HEK293 (cell line): Measurements from ENCODE around the gene CTTN.

ENCODE experiments used
- CTCF ChIA-PET: fragments of 350-600 bp; formaldehyde crosslinking; extraction: SDS; loops from one replicate; lab custom pipeline; 2021; ENCODE audit warnings: antibody characterized with exemption; lab: Yijun Ruan, JAX
- POLR2A ChIA-PET: fragments of 300-600 bp; formaldehyde crosslinking; extraction: SDS; loops from one replicate; lab custom pipeline; 2020; ENCODE audit warnings: antibody characterized with exemption, inconsistent platforms; lab: Yijun Ruan, JAX
- H3K27ac ChIP-seq: fragments of 200-500 bp; sonication (Bioruptor generic); 2 replicates; pipeline ENCODE4 v1.5.1; 2014; ENCODE audit warnings: low read depth, low read length, control low read depth, inconsistent platforms; ENCODE audit errors: extremely low read depth
- H3K36me3 ChIP-seq, 2 experiments: fragments of 200-500 bp in 1 of 2; sonication (Bioruptor generic) in 1 of 2; 1 replicate in 1 of 2; 2 replicates in 1 of 2; pipeline ENCODE4 v1.5.1; 2014 to 2017; ENCODE audit warnings: inconsistent platforms in 2 of 2, low read length in 2 of 2; ENCODE audit not compliant: control insufficient read depth in 2 of 2, insufficient read depth in 1 of 2
- H3K4me1 ChIP-seq: fragments of 200-500 bp; sonication (Bioruptor generic); 2 replicates; pipeline ENCODE4 v1.5.1; 2014; ENCODE audit warnings: mild to moderate bottlenecking, low read length, inconsistent platforms; ENCODE audit not compliant: control insufficient read depth, insufficient read depth
- H3K4me3 ChIP-seq: 2 replicates; pipeline ENCODE4 v1.5.1; 2011; ENCODE audit warnings: low read depth, mild to moderate bottlenecking, control low read depth, low read length, moderate library complexity
- H3K9me3 ChIP-seq: fragments of 200-500 bp; sonication (Bioruptor generic); 2 replicates; pipeline ENCODE4 v1.5.1; 2014; ENCODE audit warnings: low read depth, low read length, inconsistent platforms; ENCODE audit not compliant: control insufficient read depth, insufficient read depth
- AEBP2 ChIP-seq: fragments of 450-650 bp; formaldehyde crosslinking; IDR thresholded peaks from 2 replicates; pipeline ENCODE4 v1.5.1; 2016; ENCODE audit warnings: missing biosample characterization, missing genetic modification characterization, borderline replicate concordance
- GLIS1 ChIP-seq: fragments of 450-650 bp; formaldehyde crosslinking; IDR thresholded peaks from 2 replicates; pipeline ENCODE4 v1.5.1; 2016; ENCODE audit warnings: missing biosample characterization, missing genetic modification characterization
- HOXA7 ChIP-seq: sonication (generic); formaldehyde crosslinking; IDR thresholded peaks from 2 replicates; pipeline ENCODE4 v1.8.1; 2022; ENCODE audit warnings: missing genetic modification reagents, borderline replicate concordance
- INSM2 ChIP-seq: fragments of 450-650 bp; formaldehyde crosslinking; IDR thresholded peaks from 2 replicates; pipeline ENCODE4 v1.5.1; 2016; ENCODE audit warnings: missing biosample characterization, missing genetic modification characterization
- SP2 ChIP-seq: fragments of 450-650 bp; formaldehyde crosslinking; IDR thresholded peaks from 2 replicates; pipeline ENCODE4 v1.5.1; 2016; ENCODE audit warnings: missing biosample characterization, missing genetic modification characterization
- ZNF114 ChIP-seq: fragments of 450-650 bp; formaldehyde crosslinking; IDR thresholded peaks from 2 replicates; pipeline ENCODE4 v1.5.0; 2017; ENCODE audit warnings: missing biosample characterization, missing genetic modification characterization
- ZNF121 ChIP-seq: fragments of 450-650 bp; formaldehyde crosslinking; IDR thresholded peaks from 2 replicates; pipeline ENCODE4 v1.5.1; 2016; ENCODE audit warnings: missing biosample characterization, missing genetic modification characterization
- ZNF133 ChIP-seq: fragments of 450-650 bp; formaldehyde crosslinking; IDR thresholded peaks from 2 replicates; pipeline ENCODE4 v1.5.1; 2016; ENCODE audit warnings: missing biosample characterization, missing genetic modification characterization
- ZNF354C ChIP-seq: fragments of 450-650 bp; formaldehyde crosslinking; IDR thresholded peaks from 2 replicates; pipeline ENCODE4 v1.5.1; 2016; ENCODE audit warnings: missing biosample characterization, missing genetic modification characterization, low read depth, borderline replicate concordance
- ZNF394 ChIP-seq: fragments of 450-650 bp; formaldehyde crosslinking; IDR thresholded peaks from 2 replicates; pipeline ENCODE4 v1.5.1; 2016; ENCODE audit warnings: missing biosample characterization, missing genetic modification characterization, mild to moderate bottlenecking, moderate library complexity, borderline replicate concordance
- ZNF426 ChIP-seq: fragments of 450-650 bp; formaldehyde crosslinking; IDR thresholded peaks from 2 replicates; pipeline ENCODE4 v1.5.1; 2017; ENCODE audit warnings: missing biosample characterization, missing genetic modification characterization, mild to moderate bottlenecking, inconsistent platforms, moderate library complexity
- ZNF48 ChIP-seq: fragments of 450-650 bp; formaldehyde crosslinking; IDR thresholded peaks from 2 replicates; pipeline ENCODE4 v1.5.1; 2016; ENCODE audit warnings: missing biosample characterization, missing genetic modification characterization
- ZNF664 ChIP-seq: fragments of 450-650 bp; formaldehyde crosslinking; IDR thresholded peaks from 2 replicates; pipeline ENCODE4 v1.5.1; 2016; ENCODE audit warnings: missing biosample characterization, missing genetic modification characterization
- ZSCAN30 ChIP-seq: fragments of 450-650 bp; IDR thresholded peaks from 2 replicates; pipeline ENCODE4 v1.5.1; 2018; ENCODE audit warnings: missing biosample characterization, mild to moderate bottlenecking, missing genetic modification characterization, moderate library complexity
- TF ChIP-seq, protein P1 (sequence below): fragments of 450-650 bp; formaldehyde crosslinking; IDR thresholded peaks from 2 replicates; pipeline ENCODE4 v1.5.1; 2016; ENCODE audit warnings: missing biosample characterization, missing genetic modification characterization
- TF ChIP-seq, protein P2 (sequence below): fragments of 450-650 bp; formaldehyde crosslinking; IDR thresholded peaks from 2 replicates; pipeline ENCODE4 v1.5.1; 2016; ENCODE audit warnings: missing biosample characterization, missing genetic modification characterization
- TF ChIP-seq, protein P3 (sequence below): fragments of 450-650 bp; formaldehyde crosslinking; IDR thresholded peaks from 2 replicates; pipeline ENCODE4 v1.5.1; 2016; ENCODE audit warnings: missing biosample characterization, missing genetic modification characterization, low read depth

CTTN gene

DNA sequence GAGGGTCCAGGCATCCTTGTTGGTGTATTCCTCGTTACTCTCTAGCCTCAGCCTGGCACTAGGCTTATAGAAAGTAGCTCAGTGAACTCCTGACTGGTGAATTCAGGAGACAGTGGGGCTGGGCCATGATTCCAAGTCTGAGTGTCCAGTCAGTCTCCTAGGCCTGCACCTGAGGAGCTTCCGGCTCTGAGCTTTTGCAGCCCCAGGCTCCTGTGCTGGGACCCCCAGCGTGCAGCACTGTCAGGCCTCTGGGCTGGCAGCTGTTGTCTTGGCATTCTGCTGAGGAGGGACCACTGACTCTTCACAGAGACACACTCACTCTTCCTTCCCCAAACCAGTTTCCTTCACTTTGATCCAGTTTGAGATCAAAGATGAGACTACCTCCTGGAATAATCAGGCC is 82.4 kb downstream of the CTTN start:
- TF ChIP-seq SP2 = no peak
- no peak for TF ChIP-seq ZNF114 (tag by site-specific recombination)
- TF ChIP-seq ZNF354C (tag by site-specific recombination) = no peak
- no peak for TF ChIP-seq ZSCAN30 (tag by site-specific recombination)
- no peak for TF ChIP-seq ZNF426 (tag by site-specific recombination)
- TF ChIP-seq, protein P1, sequence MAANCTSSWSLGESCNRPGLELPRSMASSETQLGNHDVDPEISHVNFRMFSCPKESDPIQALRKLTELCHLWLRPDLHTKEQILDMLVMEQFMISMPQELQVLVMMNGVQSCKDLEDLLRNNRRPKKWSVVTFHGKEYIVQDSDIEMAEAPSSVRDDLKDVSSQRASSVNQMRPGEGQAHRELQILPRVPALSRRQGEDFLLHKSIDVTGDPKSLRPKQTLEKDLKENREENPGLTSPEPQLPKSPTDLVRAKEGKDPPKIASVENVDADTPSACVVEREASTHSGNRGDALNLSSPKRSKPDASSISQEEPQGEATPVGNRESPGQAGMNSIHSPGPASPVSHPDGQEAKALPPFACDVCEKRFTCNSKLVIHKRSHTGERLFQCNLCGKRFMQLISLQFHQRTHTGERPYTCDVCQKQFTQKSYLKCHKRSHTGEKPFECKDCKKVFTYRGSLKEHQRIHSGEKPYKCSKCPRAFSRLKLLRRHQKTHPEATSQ (tag by site-specific recombination) = no peak
- no peak for TF ChIP-seq ZNF48
- TF ChIP-seq ZNF133 = no peak
- TF ChIP-seq ZNF394 (tag by site-specific recombination) = no peak
- no peak for TF ChIP-seq ZNF121 (tag by site-specific recombination)
- TF ChIP-seq GLIS1 (tag by site-specific recombination) = no peak
- Histone ChIP-seq H3K27ac (no peak overlapping the region), H3K9me3 (no peaks in the 10 kb centered on the region), H3K36me3 (no peaks in the 10 kb centered on the region), H3K4me1 (no peaks in the 10 kb centered on the region), H3K4me3 (no peak overlapping the region)
- POLR2A ChIA-PET = no interaction called here
- CTCF ChIA-PET = interaction anchor here (0.8 to 1.5 kb wide), 2 partner anchors 10 to 13 kb away, joined by 3 to 5 read pairs; no protein-coding TSS in a partner anchor

GRCh38 chr11:70481625-70482528 is 83.5 kb downstream of the CTTN start:
- POLR2A ChIA-PET = no interaction called here
- no peaks in the 10 kb centered on the region for H3K9me3 ChIP-seq
- no peaks in the 10 kb centered on the region for H3K36me3 ChIP-seq
- H3K27ac ChIP-seq = no peak overlapping the region
- CTCF ChIA-PET = interaction anchor here (0.9 to 1.6 kb wide), 3 partner anchors 14 to 317 kb away, joined by 4 to 5 read pairs (median 5); no protein-coding TSS in a partner anchor
- H3K4me3 ChIP-seq = no peak overlapping the region
- no peaks in the 10 kb centered on the region for H3K4me1 ChIP-seq
- TF ChIP-seq HOXA7 (CRISPR knock-in tag) (no peak), INSM2 (tag by site-specific recombination) (no peak), AEBP2 (tag by site-specific recombination) (no peak), ZNF426 (tag by site-specific recombination) (no peak), ZNF664 (tag by site-specific recombination) (no peak)
- TF ChIP-seq, protein P2, sequence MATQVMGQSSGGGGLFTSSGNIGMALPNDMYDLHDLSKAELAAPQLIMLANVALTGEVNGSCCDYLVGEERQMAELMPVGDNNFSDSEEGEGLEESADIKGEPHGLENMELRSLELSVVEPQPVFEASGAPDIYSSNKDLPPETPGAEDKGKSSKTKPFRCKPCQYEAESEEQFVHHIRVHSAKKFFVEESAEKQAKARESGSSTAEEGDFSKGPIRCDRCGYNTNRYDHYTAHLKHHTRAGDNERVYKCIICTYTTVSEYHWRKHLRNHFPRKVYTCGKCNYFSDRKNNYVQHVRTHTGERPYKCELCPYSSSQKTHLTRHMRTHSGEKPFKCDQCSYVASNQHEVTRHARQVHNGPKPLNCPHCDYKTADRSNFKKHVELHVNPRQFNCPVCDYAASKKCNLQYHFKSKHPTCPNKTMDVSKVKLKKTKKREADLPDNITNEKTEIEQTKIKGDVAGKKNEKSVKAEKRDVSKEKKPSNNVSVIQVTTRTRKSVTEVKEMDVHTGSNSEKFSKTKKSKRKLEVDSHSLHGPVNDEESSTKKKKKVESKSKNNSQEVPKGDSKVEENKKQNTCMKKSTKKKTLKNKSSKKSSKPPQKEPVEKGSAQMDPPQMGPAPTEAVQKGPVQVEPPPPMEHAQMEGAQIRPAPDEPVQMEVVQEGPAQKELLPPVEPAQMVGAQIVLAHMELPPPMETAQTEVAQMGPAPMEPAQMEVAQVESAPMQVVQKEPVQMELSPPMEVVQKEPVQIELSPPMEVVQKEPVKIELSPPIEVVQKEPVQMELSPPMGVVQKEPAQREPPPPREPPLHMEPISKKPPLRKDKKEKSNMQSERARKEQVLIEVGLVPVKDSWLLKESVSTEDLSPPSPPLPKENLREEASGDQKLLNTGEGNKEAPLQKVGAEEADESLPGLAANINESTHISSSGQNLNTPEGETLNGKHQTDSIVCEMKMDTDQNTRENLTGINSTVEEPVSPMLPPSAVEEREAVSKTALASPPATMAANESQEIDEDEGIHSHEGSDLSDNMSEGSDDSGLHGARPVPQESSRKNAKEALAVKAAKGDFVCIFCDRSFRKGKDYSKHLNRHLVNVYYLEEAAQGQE (tag by site-specific recombination) = no peak
- TF ChIP-seq, protein P3, sequence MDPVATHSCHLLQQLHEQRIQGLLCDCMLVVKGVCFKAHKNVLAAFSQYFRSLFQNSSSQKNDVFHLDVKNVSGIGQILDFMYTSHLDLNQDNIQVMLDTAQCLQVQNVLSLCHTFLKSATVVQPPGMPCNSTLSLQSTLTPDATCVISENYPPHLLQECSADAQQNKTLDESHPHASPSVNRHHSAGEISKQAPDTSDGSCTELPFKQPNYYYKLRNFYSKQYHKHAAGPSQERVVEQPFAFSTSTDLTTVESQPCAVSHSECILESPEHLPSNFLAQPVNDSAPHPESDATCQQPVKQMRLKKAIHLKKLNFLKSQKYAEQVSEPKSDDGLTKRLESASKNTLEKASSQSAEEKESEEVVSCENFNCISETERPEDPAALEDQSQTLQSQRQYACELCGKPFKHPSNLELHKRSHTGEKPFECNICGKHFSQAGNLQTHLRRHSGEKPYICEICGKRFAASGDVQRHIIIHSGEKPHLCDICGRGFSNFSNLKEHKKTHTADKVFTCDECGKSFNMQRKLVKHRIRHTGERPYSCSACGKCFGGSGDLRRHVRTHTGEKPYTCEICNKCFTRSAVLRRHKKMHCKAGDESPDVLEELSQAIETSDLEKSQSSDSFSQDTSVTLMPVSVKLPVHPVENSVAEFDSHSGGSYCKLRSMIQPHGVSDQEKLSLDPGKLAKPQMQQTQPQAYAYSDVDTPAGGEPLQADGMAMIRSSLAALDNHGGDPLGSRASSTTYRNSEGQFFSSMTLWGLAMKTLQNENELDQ (tag by site-specific recombination) = no peak
